Ureter (tissue), 1 donor: ENCODE measurements around the gene MSH3. TPM values are rescaled to one million over a fixed set of nuclear protein-coding genes. Genes with fewer than 3 reads are reported as not detected.
"Not testable (repeated sequence)": the region's sequence is repeated elsewhere in the genome, so short reads cannot be mapped to it uniquely, and the experiment has no call there.

Source experiments
- DNase-seq: peaks from one replicate; pipeline ENCODE4 v3.0.0-alpha.2; 2020; ENCODE audit warnings: low spot score
- total RNA-seq: library from RNA; stranded (reverse); gene quantifications from one replicate; pipeline ENCODE4 v1.2.4, GENCODE V29; 2023
- donor health status: DM: yes; HTN: yes; CAD: no.

Gene MSH3
- total RNA-seq, 1 donor from 2014 or later, result 26.0 TPM

DNA sequence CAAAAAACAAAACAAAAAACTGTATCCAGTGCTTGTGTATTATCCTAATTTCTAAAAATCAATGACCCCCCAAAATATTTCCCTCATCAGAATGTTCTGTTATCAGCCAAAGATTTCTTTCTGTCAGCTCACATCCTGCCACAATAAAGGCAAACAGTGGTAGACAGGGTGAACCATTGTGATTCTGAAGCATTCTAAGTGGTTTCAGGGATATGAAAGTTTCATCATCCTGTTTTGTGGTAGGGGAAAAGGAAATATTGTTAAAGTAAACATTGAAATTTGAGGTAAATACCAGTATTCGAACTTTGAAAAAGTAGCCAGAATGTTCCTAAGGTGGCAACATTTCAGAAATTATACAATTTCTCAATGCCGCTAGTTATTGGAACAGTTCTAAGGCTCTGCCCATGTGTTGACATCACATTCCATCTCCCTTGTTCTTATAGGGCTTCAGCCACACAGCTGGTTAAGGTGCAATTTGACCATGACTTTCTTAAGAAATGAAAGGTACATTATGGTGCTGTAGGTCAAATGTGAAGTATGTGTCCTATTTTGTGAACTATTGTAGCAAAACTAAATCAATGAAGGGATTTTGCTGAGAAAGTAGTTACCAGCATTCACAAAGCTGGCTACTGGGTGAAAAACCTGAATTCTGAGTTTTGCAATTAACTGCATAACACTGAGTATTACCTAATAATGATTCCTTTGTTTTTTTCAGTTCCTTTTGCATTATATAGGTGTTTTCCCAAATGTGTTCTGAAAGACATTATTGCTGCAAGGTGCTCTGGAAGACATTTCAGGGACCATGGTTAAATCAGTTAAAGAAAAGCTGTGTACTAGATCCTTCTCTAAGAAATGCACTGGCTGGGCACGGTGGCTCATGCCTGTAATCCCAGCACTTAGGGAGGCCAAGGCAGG, 198.1 kb downstream of the MSH3 start:
- no peak for DNase-seq

DNA sequence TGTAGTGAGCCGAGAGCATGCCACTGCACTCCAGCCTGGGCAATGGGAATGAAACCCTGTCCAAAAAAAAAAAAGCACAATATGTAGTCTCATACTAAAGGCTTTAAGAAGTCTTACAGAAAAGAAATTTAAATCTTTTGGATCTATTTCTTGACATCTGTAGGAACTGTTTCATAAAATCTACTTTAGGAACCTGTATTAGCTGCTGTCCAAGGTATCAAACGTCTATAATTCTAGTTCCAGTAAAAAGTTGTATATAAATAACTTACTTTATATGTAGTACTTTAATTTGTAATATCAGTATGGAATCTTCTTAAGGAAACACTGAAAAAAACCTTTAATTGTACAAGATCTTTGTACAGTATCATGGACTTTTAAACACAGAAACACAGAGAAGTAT, 199.0 kb downstream of the MSH3 start:
- DNase-seq, result no peak

DNA sequence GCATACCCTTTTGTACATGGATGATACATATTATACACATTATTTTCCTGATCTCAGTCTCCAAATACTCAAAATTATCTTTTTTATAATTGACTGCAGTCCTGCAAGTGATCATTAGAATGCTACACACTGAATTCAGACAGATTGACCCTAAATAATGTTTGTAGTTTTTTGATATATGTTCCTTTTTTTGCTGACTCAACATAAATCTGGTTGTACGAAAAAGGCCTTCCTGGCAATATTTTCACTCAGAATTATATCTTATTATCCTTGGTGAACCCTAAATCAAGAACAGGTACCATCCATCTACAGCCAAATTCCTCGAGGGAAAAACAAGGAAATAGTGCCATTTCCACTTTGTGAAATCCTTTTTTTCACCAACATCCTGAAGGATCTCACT, 200.1 kb downstream of the MSH3 start:
- DNase-seq, result no peak

DNA sequence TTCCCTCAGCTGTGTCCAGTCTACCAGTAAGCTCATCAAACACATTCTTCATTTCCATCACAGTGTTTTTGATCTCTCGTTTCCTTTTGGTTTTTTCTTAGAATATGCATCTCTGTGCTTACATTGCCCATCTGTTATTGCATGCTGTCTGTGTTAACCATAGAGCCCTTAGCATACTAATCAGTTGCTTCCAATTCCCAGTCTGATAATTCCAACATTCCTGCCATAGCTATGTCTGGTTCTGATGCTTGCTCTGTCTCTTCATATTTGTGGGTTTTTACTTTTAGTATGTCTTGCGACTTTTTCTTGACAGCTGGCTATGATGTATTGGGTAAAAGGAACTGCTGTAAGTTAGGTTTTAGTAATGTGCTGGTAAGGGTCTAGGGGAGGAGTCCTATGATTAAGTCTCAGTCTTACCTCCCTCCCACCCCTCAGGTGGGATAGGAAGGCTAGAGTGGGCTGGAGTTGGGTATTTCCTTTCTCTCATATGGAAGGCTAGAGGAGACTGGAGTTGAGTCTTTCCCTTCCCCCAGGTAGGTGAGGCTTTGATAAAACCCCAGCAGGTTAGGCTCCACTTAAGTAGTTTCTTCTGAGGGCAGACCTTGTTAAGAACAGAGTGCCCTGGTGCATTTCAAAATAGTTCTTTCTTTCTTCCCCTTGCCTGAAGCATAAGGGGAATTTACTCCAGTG, 206.6 kb downstream of the MSH3 start:
- no peak for DNase-seq

DNA sequence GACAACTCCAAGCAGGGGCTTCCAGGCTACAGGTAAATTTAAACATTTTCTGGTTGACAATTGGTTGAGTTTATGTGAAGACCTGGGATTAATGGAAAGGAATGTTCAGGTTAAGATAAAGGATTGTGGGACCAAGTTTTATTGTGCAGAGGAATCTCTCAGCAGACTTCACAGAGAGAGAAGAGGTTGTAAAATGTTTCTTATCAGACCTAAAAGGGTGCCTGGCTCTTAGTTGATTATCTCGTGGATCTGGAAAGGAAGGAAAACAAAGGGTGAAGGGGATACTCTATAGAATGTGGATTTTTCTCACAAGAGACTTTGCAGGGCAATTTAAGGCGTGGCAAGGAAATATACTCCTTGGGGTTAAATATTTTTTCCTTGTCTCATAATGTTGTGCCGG, 209.3 kb downstream of the MSH3 start:
- no peak for DNase-seq

DNA sequence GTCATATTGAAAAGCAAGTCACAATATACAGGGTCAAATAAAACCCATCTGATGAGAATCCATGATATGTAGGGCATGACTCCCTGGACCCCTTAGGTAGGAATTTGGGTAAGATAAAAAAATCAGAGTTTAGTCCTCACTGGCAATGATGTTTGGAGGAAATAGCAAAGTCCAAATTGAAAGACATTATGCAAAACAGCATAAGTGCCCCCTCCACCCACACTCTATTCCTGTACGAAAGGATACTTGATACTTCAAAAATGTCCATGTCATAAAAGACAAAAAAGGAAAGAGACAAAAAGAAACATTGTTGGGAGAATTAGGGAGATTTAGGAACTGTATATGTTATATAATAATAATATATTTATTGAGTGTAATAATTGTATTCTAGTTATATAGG, 209.7 kb downstream of the MSH3 start:
- DNase-seq, result no peak

DNA sequence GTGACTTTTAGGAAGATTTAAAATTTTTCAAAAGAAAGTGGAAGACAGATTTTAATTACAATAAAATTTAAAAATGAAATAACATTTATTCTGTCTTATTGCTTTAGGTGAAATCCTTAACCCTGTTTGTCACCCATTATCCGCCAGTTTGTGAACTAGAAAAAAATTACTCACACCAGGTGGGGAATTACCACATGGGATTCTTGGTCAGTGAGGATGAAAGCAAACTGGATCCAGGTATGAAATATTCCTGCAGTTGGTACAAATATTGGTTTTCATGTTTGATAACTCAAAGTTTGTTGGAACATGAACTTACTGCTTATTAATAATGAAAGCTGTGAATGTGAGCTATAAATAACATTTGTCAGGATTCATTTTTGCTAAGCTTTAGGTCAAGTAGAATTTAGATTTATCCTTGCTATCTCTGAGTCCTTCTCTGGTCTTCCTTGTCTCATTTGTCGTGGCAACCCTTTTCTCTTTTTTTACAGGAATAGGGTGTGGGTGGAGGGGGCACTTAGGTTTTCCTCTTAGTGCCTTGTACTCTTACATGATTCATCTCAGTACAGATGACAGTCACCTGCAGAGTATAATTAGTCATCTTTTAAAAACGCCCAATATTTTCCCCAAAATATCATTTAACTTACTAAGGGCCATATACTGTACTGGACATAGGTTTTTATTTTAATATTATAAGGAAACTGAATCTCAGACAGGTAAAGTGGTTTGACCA, 210.4 kb downstream of the MSH3 start:
- DNase-seq, result no peak

DNA sequence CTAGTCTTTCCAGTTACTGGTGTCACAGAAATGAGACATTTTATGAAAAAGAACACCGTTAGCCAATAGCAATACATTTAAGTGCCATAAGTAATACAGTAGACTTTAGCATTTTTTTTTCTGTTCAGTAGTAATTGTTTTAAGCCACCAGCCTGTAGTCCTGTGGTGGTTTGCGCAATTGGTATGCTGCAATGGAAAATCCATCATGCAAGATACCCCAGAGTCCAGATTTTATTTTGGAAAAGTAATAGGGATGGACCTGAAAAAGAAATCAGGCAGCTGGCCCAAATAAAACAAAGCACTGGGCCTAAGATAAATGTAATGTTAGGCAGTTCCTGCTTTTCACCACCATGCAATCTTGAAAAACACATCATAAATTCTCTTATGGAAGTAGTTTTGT, 211.1 kb downstream of the MSH3 start:
- DNase-seq, result no peak

DNA sequence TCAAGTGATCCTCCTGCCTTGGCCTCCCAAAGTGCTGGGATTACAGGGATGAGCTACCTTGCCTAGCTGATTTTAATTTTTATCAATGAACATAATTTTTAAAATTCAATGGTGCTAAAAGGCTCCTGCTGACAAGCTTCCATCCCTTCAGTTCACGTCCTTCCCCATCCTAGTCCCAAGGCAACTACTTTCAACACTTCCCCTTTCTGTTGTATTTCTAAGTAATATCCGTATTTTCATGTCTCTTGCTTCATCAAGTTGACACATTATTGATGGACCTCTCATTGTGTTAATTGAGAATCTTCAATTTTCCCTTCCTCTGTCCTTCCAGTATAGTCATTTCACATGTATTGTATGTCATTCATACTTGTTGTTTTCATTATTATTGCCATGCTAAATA, 211.9 kb downstream of the MSH3 start:
- DNase-seq, result no peak

DNA sequence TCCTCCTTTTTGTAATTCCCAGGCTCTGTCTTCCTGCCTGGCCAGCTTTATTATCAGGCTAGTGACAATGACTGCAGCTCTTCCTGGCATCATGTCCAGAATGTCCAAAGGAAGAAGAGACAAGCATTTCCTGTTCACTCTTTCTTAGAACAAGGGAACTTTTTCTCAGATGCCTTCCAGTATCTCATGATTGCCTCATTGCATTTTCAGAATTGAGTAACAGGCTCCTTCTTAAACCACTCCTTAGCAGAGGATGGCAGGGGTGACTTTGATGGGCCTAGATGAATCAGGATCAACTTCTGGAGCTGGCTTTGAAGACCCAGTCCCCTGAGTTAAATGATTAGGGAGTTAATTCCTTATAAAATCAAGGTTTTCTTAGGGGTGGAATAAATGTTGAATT, 212.8 kb downstream of the MSH3 start:
- DNase-seq, result no peak

DNA sequence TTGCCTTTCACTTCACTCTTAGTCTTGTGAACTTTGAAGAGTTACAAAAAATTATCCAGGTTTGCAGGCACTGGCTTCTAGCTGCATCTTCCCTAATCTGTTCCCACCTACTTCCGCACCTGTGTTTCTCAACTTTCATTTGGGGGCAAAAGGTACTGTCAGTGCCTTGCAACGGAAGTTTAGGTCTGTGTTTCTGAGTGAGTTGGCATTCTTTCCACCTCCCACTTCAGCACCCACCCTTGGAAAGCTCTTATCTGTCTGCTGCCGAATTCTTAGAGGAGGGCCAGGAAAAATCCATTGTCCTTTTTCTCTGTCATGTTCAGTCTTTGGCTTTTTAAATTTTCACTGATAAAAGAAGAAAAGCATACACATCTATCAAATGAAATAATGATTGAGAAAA, 216.0 kb downstream of the MSH3 start:
- DNase-seq, result no peak

DNA sequence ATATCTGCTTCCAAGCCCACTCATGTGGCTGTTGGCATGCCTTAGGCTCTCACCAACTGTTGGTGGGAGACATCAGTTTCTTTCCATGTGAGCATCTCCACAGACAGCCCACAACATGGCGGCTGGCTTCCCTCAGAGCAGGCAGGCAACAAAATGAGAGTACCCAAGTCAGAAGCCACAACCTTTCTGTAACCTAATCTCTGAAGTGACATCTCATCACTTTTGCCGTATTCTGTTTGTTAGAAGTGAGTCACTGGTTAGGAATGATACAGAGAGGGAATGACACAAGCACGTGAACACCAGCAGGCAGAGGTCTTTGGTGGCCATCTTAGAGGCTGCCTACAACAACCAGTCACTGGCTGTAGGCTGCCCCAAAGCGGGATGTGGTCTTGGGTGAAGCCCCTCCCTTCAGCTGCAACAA, 217.1 kb downstream of the MSH3 start:
- DNase-seq, result no peak

DNA sequence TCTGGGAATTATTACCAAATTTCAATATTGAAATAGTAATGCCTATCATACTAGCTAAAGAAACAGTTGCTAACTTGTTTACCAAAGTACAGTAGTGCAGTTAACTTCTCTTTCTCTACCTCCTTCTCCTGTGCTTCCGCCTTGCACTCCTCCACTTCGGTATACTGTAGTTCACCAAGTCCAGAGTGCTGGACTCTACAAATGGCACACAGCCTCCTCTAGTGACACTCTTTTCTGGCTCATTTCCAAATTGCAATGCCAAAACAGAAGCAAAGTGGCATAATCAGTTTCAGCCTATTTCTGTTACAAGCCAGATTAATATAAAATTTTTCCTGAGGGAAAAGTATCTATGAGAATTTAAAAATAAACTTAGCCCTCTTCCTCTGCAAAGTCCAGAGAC, 219.7 kb downstream of the MSH3 start:
- DNase-seq, result no peak

DNA sequence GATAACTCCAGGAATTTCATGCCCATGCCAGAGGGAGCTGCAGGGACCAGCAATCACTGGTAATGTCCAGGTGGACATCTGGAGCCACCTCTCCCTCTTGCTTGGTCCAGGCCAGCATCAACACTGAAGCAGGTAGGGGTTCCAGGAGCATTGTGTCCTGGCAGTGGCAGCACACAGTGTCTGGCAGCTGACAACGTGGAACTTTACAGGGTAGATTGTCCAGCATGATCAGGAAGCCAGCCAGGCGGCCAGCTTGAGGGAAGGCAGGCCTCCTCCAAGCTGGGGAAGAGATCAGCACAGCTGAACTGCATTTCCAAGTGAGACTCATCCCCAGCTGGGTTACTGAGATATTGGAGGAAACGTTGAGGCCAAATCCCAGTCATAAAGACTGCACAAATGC, 223.1 kb downstream of the MSH3 start:
- DNase-seq, result no peak

DNA sequence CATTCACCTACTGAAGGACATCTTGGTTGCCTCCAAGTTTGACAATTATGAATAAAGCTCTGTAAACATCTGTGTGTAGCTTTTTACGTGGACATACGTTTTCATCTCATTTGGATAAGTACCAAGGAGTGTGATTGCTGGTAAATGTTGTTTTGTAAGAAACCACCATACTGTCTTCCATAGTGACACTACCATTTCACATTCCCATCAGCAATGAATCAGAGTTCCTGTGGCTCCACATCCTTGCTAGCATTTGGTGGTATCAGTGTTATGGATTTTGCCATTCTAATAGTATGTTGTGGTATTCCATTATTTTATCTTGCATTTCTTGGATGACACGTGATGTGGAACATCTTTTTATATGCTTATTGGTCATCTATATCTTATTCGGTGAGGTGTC, 227.3 kb downstream of the MSH3 start:
- no peak for DNase-seq

DNA sequence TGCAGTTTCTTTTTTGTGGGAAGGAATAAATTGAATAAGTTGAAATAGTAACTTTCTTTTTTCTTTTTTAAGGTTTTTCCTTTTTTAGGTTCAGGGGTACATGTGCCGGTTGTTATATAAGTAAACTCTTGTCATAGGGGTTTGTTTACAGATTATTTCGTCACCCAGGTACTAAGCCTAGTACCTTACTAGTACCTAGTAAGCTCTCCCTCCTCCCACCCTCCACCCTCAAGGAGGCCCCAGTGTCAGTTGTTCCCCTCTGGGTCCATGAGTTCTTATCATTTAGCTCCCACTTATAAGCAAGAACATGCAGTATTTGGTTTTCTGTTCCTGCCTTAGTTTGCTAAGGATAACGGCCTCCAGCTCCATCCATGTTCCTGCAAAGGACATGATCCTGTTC, 228.9 kb downstream of the MSH3 start:
- not testable (repeated sequence) for DNase-seq

DNA sequence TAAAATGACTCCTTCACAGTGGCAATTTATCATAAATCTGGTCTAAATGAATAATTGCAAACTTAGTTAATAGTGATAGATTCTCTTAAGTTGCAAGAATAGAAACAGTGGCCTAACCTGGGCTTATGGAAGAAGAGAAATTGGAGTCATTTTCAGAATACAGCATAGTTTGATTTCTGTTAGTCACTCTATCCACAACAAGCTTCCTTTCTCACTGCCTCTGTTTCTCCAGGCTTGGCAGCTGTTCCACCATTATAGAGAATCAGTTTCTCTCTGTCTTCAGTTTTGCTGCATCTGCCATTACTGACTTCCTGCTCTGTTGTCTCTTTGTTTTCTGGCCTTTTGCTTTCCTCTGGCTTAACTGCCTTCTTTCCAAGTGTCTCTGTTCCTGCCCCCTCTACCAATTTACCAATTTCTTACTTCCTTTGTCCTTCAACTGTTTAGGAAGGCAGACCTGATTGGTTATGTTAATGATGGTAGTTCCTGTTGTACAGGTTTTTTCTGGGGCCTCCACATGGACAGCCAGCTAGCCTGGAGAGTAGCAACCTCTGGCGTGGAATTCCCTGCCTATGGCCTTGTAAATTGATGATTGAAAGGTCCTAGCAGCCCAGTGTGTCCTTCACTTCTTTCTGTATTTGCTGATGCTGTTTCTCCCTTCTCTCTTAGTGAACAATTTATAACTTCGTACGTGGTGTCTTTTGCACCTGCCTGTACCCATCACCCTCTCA, 229.8 kb downstream of the MSH3 start:
- no peak for DNase-seq

DNA sequence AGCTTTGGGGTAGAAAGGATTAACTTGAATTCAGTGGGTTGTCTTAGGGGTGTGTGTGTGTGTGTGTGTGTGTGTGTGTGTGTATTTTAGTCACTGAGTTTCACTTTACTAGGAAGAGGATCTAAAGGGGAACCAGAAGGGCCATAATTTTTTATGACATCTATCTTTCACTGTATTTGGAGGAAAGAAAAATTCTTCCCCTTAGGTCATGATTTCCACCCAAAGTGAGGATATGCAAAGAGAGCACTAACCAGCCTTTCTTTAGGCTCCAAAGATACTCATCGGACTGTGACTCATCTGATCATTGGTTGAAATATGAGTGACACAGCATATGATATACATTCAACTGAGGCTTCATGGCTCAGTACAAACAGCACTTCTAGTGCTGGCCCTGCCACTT, 230.5 kb downstream of the MSH3 start:
- no peak for DNase-seq

DNA sequence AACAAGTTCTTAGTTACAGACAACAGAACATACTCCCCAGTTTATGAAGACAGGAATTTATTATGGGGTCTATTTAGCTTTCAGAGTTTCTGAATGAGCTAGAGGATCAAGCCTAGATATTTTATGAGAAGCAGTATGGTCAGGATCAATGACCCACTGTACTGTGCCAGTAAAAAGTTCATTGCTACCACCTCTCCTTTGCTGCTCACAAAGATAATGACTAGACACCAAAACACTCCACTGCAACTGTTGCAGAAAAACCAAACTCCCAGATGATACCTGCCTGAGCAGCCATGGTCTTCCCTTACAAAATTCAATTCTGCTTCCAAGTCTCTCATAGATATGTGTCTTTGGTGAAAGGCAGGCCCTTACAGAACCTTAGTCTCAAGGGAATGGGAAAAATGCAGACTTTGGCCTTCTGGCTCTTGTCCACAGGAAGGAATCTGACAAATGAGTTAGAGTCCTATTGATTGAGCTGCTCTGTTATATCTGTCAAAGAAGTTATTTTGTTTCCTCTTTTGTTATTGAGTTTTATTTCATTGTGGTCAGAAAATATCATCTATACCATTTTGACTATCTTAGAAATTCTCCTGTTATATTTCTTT, 231.0 kb downstream of the MSH3 start:
- no peak for DNase-seq

DNA sequence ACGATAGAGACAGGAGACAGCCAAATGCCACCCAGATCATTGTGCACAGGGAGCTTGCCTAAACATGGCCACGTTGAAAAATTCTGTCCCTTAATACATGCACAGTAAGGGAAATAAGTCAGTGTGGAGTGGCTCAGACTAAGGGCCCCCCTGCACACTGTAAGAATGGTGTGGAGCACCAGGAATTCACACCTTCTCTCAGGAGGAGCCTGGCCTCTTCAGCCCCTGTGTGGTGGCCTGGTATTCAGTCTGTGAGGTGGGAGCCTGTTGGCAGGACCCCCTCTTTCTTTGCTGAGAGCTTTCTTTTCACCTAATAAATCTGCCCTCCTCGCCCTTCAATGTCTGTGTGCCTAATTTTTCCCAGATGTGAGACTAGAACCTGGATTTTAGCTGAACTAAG, 239.6 kb downstream of the MSH3 start:
- DNase-seq, result no peak

DNA sequence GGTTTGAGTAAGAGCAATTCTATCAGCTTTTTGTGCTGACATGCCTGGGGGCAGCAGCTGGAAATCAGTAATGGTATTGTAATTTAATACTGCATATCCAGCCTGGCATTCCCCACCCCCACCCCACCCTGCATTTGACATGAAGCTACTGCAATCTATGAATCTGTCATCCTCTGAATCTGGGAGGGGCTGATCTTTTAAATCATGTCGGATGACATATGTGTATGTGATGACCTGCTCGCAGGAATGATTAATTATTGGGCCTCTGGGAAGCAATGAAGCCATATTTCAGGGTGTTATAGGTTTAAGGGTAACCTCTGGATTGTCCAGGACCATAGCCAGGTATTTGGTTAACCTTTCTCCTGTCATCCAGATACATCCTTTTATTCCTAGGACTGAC, 241.1 kb downstream of the MSH3 start:
- DNase-seq, result no peak

DNA sequence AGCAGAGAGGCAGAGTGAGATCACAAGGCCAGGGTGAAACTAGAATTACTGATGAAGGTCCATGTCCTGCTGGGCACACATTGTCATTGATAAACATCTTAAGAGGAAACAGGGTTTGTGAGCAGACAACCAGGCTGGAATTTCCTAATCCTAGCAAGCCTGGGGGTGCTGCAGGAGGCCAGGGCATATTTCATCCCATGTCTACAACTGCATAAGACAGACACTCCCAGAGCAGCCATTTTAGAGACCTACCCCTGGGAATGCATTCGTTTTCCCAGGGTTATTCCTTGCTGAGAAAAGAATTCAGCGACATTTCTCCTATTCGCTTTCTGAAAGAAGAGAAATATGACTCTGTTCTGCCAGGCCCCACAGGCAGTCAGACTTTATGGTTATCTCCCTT, 248.2 kb downstream of the MSH3 start:
- DNase-seq, result not testable (repeated sequence)
